Stimulated activated CD8-positive, alpha-beta memory T cell treated with anti-CD3 and anti-CD28 coated beads, Interleukin-7, amount 100 ng/mL, for 4 hours (primary cell): ENCODE data around the gene NRP2.
A peak's percentile ranks its signal among the peaks of the same experiment; 100 is the strongest.

Source experiments
- DNase-seq, 2 donors: peaks; one replicate each; pipeline ENCODE4 v3.0.0-alpha.2; 2020; ENCODE audit warnings: low read depth in 2 of 2

Gene NRP2

GRCh38 chr2:205658572-205658971, 23.7 kb upstream of the NRP2 start:
- DNase-seq: no peak

- DNase-seq: no peak
Observed at GRCh38 chr2:205659922-205660321, 22.4 kb upstream of the NRP2 start.

GRCh38 chr2:205660521-205661124, 21.7 kb upstream of the NRP2 start:
- DNase-seq: peak; percentile 19 to 20

- no peak for DNase-seq
Observed at GRCh38 chr2:205661281-205661680, 21.0 kb upstream of the NRP2 start.

GRCh38 chr2:205662206-205662965, 19.9 kb upstream of the NRP2 start:
- DNase-seq: no peak

- no peak for DNase-seq
Observed at GRCh38 chr2:205665791-205666190, 16.5 kb upstream of the NRP2 start.

GRCh38 chr2:205670292-205670691, 12.0 kb upstream of the NRP2 start:
- DNase-seq: no peak

GRCh38 chr2:205673312-205673711, 9.0 kb upstream of the NRP2 start:
- DNase-seq: no peak

GRCh38 chr2:205675861-205676516, 6.3 kb upstream of the NRP2 start:
- no peak for DNase-seq

- no peak for DNase-seq
Observed at GRCh38 chr2:205678541-205679142, 3.7 kb upstream of the NRP2 start.

- DNase-seq: no peak
Observed at GRCh38 chr2:205679410-205680009, 2.8 kb upstream of the NRP2 start.

GRCh38 chr2:205680067-205680466, 2.2 kb upstream of the NRP2 start:
- no peak for DNase-seq

- DNase-seq: no peak
Observed at GRCh38 chr2:205680903-205681302, 1.4 kb upstream of the NRP2 start.

GRCh38 chr2:205681401-205682238, 681 bp upstream of the NRP2 start:
- DNase-seq: no peak

GRCh38 chr2:205682971-205683501, 735 bp downstream of the NRP2 start:
- no peak for DNase-seq

- no peak for DNase-seq
Observed at GRCh38 chr2:205683502-205684367, 1.4 kb downstream of the NRP2 start.

GRCh38 chr2:205684871-205685313, 2.6 kb downstream of the NRP2 start:
- no peak for DNase-seq

- no peak for DNase-seq
Observed at GRCh38 chr2:205685314-205686055, 3.2 kb downstream of the NRP2 start.

GRCh38 chr2:205686056-205686782, 3.9 kb downstream of the NRP2 start:
- DNase-seq: no peak
